HG02623 (cell line): ENCODE data around the gene RTP1.
"Not testable (repeated sequence)": the region's sequence is repeated elsewhere in the genome, so short reads cannot be mapped to it uniquely, and the experiment has no call there.

Source experiments
- ATAC-seq: cut with Tn5 transposase; IDR thresholded peaks from one replicate; pipeline ENCODE4 v1.9.1; 2021; ENCODE audit warnings: moderate library complexity; ENCODE audit not compliant: unreplicated experiment

RTP1 gene

GRCh38 chr3:187237741-187238140, 40.5 kb downstream of the RTP1 start:
- ATAC-seq, result no peak

- ATAC-seq, result no peak
These were observed 41.0 kb downstream of the RTP1 start for GRCh38 chr3:187238239-187238638.

GRCh38 chr3:187238835-187239234, 41.5 kb downstream of the RTP1 start:
- not testable (repeated sequence) for ATAC-seq

GRCh38 chr3:187242435-187242834, 45.1 kb downstream of the RTP1 start:
- ATAC-seq, result no peak

- no peak for ATAC-seq
These were observed 45.6 kb downstream of the RTP1 start for GRCh38 chr3:187242900-187243299.

- no peak for ATAC-seq
These were observed 46.7 kb downstream of the RTP1 start for GRCh38 chr3:187243933-187244524.

GRCh38 chr3:187247398-187247797, 50.1 kb downstream of the RTP1 start:
- ATAC-seq, result no peak
